ENCODE data around the gene SPRR2E. TPM values are rescaled to one million over a fixed set of nuclear protein-coding genes. Genes with fewer than 3 reads are reported as not detected.

Gene SPRR2E
- total RNA-seq, 1 donor from 2014 or later: not detected

GRCh38 chr1:153081736-153082135 lies 12.6 kb downstream of the SPRR2E start:
- H3K27ac ChIP-seq: no peak overlapping the region
- H3K4me3 ChIP-seq: no peak overlapping the region
- no peaks in the 10 kb centered on the region for H3K4me1 ChIP-seq
- H3K27me3 ChIP-seq (ENCODE audit: low read depth): no peaks in the 10 kb centered on the region
- no peaks in the 10 kb centered on the region for H3K36me3 ChIP-seq
- no peak for ATAC-seq
- DNase-seq: no peak
- H3K9me3 ChIP-seq: peaks cover 4% of the 10 kb centered on the region
- intact Hi-C loops (cut with DNase I): no loop called here
- no peak for TF ChIP-seq CTCF (IDR thresholded peaks at IDR 0.05)

DNA sequence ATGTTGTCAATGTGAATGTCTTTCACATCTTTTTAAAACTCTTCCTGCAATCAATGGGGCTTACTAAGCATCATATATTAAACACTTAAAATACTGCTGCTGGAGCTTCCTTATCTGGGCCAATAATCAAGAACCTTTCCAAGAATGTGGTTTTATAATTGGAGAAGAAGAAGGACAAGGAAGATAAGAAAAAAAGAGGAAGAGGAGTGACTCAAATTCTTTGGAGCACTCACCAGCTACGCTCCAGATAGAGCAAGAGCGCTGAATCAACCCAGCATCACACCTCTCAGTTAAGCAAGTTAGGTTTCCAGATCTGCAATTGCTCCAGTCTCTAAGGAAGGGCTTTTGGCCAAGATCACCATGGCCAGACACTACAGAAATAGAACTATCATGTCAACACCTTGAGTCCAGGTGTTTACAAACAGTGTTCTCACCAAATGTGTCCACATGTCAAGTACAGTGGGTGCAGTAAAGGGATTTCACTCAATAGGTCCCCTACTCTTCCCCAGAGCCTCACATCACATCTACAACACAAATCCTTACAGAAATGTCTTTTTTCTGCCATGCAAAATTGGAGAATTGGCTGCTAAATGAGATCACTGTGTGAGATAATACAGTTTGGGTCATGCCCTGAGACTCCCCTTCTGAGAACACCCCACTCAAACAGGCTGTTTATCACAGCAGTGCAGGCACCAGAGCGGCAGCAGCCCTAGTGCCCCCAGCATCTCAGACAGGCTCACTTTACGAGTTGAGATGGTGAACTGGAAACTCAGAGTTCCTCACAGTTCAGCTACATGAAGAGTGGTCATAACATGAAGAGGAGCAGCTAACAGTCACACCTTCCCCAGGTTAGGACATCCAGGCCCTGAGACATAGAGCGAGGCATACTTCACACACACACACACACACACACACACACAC lies 21.3 kb downstream of the SPRR2E start:
- DNase-seq: no peak
- no peaks in the 10 kb centered on the region for H3K4me1 ChIP-seq
- no peak for ATAC-seq

GRCh38 chr1:153071511-153071910 lies 22.8 kb downstream of the SPRR2E start, which contains the start of gene SPRR2B:
TSS of gene SPRR2B (minus strand) at chr1:153071611. CDS start at chr1:153070839, 772 bp downstream.
- intact Hi-C loops (cut with DNase I): no loop called here

More for the DNA sequence above, 21.3 kb downstream of the SPRR2E start:
- Histone ChIP-seq H3K9me3 (no peaks in the 10 kb centered on the region), H3K27me3 (ENCODE audit: low read depth) (no peaks in the 10 kb centered on the region), H3K4me3 (no peak overlapping the region), H3K27ac (no peak overlapping the region), H3K36me3 (no peaks in the 10 kb centered on the region)
- intact Hi-C loops (cut with DNase I): no loop called here
- TF ChIP-seq CTCF (IDR thresholded peaks at IDR 0.05): no peak

DNA sequence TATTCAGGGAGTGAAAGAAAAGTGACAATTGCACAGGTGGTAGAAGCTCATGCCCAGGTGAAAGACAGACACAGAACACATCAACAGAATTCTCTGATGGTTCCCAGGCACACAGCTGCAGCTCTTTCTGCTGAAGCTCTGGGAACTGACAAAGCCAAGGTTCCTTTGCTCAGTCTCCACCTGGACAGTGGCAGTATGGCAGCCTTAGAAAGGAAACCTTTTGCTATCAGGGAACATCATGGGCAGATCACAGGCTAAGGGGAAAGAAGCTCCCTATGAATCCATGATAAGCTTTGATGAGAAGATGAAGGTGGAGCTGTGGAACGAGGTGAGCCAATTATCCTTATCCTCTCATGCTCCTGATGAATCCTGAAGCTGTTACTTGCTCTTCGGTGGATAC lies 24.1 kb downstream of the SPRR2E start:
- Histone ChIP-seq H3K36me3 (no peaks in the 10 kb centered on the region), H3K9me3 (no peaks in the 10 kb centered on the region), H3K4me1 (no peaks in the 10 kb centered on the region), H3K4me3 (no peak overlapping the region), H3K27ac (no peak overlapping the region), H3K27me3 (ENCODE audit: low read depth) (no peaks in the 10 kb centered on the region)
- ATAC-seq: no peak
- no peak for DNase-seq
- intact Hi-C loops (cut with DNase I): no loop called here
- TF ChIP-seq CTCF (IDR thresholded peaks at IDR 0.05): no peak

More at GRCh38 chr1:153071511-153071910, 22.8 kb downstream of the SPRR2E start, which contains the start of gene SPRR2B:
- Histone ChIP-seq H3K36me3 (no peaks in the 10 kb centered on the region), H3K9me3 (no peaks in the 10 kb centered on the region), H3K27me3 (ENCODE audit: low read depth) (no peaks in the 10 kb centered on the region), H3K27ac (no peak within 1 kb of the TSS), H3K4me3 (no peak within 1 kb of the TSS), H3K4me1 (no peaks in the 10 kb centered on the region)
- no peak for ATAC-seq
- DNase-seq: no peak
- TF ChIP-seq CTCF (IDR thresholded peaks at IDR 0.05): no peak

GRCh38 chr1:153058826-153059784 lies 35.2 kb downstream of the SPRR2E start:
- no peaks in the 10 kb centered on the region for H3K27me3 ChIP-seq (ENCODE audit: low read depth)
- intact Hi-C loops (cut with DNase I): no loop called here
- TF ChIP-seq CTCF (IDR thresholded peaks at IDR 0.05): no peak
- H3K4me3 ChIP-seq: no peak overlapping the region
- H3K4me1 ChIP-seq: no peaks in the 10 kb centered on the region
- no peak for ATAC-seq
- no peaks in the 10 kb centered on the region for H3K36me3 ChIP-seq
- H3K9me3 ChIP-seq: no peaks in the 10 kb centered on the region
- no peak for DNase-seq
- H3K27ac ChIP-seq: no peak overlapping the region

Measured in lower lobe of right lung (tissue), 2 donors.